Measurements from ENCODE around the gene SNX18. TPM values are rescaled to one million over a fixed set of nuclear protein-coding genes. Genes with fewer than 3 reads are reported as not detected.

The SNX18 gene
- total RNA-seq, 1 experiment from 2014 or later = 16.0 TPM

- no peak for TF ChIP-seq CTCF (IDR thresholded peaks at IDR 0.05 in 2 of 3, conservative IDR thresholded peaks at IDR 0.05 in 1 of 3; ENCODE audit: borderline replicate concordance in 1 of 3, insufficient read depth in 1 of 3, low read depth in 2 of 3, low read length in 2 of 3)
These were observed 47.4 kb upstream of the SNX18 start (continued) for GRCh38 chr5:54470128-54470527.

- no peaks in the 10 kb centered on the region for H3K9me3 ChIP-seq (ENCODE audit: control insufficient read depth in 1 of 2, insufficient read depth in 1 of 2, low read depth in 1 of 2, low read length in 2 of 2)
- H3K4me2 ChIP-seq (ENCODE audit: low read length) = no peak overlapping the region
- no peak for TF ChIP-seq EGR1 (IDR thresholded peaks at IDR 0.05; ENCODE audit: low read depth)
- no peak for TF ChIP-seq EZH2phosphoT487 (IDR thresholded peaks at IDR 0.05; ENCODE audit: borderline replicate concordance)
- ChIA-PET POLR2A (no interaction called here), CTCF (no interaction called here), RAD21 (ENCODE audit: low non-redundant PET in 1 of 2, low total read pairs in 2 of 2, uncharacterized antibody in 2 of 2, unreplicated experiment in 2 of 2) (no interaction called here)
- no peak overlapping the region for H3K9ac ChIP-seq (ENCODE audit: low read length)
- no TSS peak for BruUV-seq (replicated peaks)
- no peak overlapping the region for H3K27ac ChIP-seq (ENCODE audit: low read depth, low read length)
- no peaks in the 10 kb centered on the region for H3K36me3 ChIP-seq (ENCODE audit: control insufficient read depth in 1 of 2, insufficient read depth in 2 of 2, low read length in 2 of 2)
- intact Hi-C loops (cut with micrococcal nuclease) = no loop called here
- H3K4me3 ChIP-seq (replicated peaks in 1 of 2; ENCODE audit: low read depth in 1 of 2, low read length in 2 of 2) = no peak overlapping the region
- no peaks in the 10 kb centered on the region for H3K79me2 ChIP-seq (ENCODE audit: insufficient read depth, low read length)
- DNase-seq (ENCODE audit: low read depth, low spot score) (no peak), ATAC-seq (no peak)
- H2AFZ ChIP-seq (ENCODE audit: low read depth, low read length, poor library complexity, severe bottlenecking) = no peak overlapping the region
- H3K9me2 ChIP-seq (ENCODE audit: insufficient read depth) = no peaks in the 10 kb centered on the region
- H4K20me1 ChIP-seq (ENCODE audit: insufficient read depth) = no peaks in the 10 kb centered on the region
- no peaks in the 10 kb centered on the region for H3K4me1 ChIP-seq (ENCODE audit: control insufficient read depth in 1 of 2, insufficient read depth in 2 of 2, low read length in 2 of 2)
- no peaks in the 10 kb centered on the region for H3K27me3 ChIP-seq (ENCODE audit: insufficient read depth, low read length)
These were observed 46.9 kb upstream of the SNX18 start for GRCh38 chr5:54470677-54471076.

- Histone ChIP-seq H4K20me1 (ENCODE audit: insufficient read depth) (no peaks in the 10 kb centered on the region), H2AFZ (ENCODE audit: low read depth, low read length, poor library complexity, severe bottlenecking) (no peak overlapping the region), H3K4me3 (replicated peaks in 1 of 2; ENCODE audit: low read depth in 1 of 2, low read length in 2 of 2) (no peak overlapping the region), H3K36me3 (ENCODE audit: control insufficient read depth in 1 of 2, insufficient read depth in 2 of 2, low read length in 2 of 2) (no peaks in the 10 kb centered on the region), H3K9me3 (ENCODE audit: control insufficient read depth in 1 of 2, insufficient read depth in 1 of 2, low read depth in 1 of 2, low read length in 2 of 2) (no peaks in the 10 kb centered on the region), H3K9ac (ENCODE audit: low read length) (no peak overlapping the region), H3K4me1 (ENCODE audit: control insufficient read depth in 1 of 2, insufficient read depth in 2 of 2, low read length in 2 of 2) (no peaks in the 10 kb centered on the region), H3K27ac (ENCODE audit: low read depth, low read length) (no peak overlapping the region), H3K4me2 (ENCODE audit: low read length) (no peak overlapping the region), H3K9me2 (ENCODE audit: insufficient read depth) (no peaks in the 10 kb centered on the region), H3K27me3 (ENCODE audit: insufficient read depth, low read length) (no peaks in the 10 kb centered on the region), H3K79me2 (ENCODE audit: insufficient read depth, low read length) (no peaks in the 10 kb centered on the region)
- ChIA-PET RAD21 (ENCODE audit: low non-redundant PET in 1 of 2, low total read pairs in 2 of 2, uncharacterized antibody in 2 of 2, unreplicated experiment in 2 of 2) (no interaction called here), CTCF (no interaction called here), POLR2A (no interaction called here)
- no peak for TF ChIP-seq EGR1 (IDR thresholded peaks at IDR 0.05; ENCODE audit: low read depth)
- TF ChIP-seq ZBTB33 (IDR thresholded peaks at IDR 0.05; ENCODE audit: extremely low read depth, insufficient replicate concordance, low read length) = no peak
- no peak for TF ChIP-seq ZFX (IDR thresholded peaks at IDR 0.05)
- TF ChIP-seq CBX3 (IDR thresholded peaks at IDR 0.05; ENCODE audit: low read depth) = no peak
- no peak for TF ChIP-seq REST (IDR thresholded peaks at IDR 0.05; ENCODE audit: low read depth)
- TF ChIP-seq EZH2phosphoT487 (IDR thresholded peaks at IDR 0.05; ENCODE audit: borderline replicate concordance) = no peak
- no TSS peak for BruUV-seq (replicated peaks)
- no peak for ATAC-seq
- no peak for DNase-seq (ENCODE audit: low read depth, low spot score)
- intact Hi-C loops (cut with micrococcal nuclease) = no loop called here
These were observed 46.2 kb upstream of the SNX18 start for GRCh38 chr5:54471398-54471797.
